ENCODE data around the gene SAXO1.
"Not testable (repeated sequence)": the region's sequence is repeated elsewhere in the genome, so short reads cannot be mapped to it uniquely, and the experiment has no call there.

The SAXO1 gene, protein sequence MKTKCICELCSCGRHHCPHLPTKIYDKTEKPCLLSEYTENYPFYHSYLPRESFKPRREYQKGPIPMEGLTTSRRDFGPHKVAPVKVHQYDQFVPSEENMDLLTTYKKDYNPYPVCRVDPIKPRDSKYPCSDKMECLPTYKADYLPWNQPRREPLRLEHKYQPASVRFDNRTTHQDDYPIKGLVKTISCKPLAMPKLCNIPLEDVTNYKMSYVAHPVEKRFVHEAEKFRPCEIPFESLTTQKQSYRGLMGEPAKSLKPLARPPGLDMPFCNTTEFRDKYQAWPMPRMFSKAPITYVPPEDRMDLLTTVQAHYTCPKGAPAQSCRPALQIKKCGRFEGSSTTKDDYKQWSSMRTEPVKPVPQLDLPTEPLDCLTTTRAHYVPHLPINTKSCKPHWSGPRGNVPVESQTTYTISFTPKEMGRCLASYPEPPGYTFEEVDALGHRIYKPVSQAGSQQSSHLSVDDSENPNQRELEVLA

DNA sequence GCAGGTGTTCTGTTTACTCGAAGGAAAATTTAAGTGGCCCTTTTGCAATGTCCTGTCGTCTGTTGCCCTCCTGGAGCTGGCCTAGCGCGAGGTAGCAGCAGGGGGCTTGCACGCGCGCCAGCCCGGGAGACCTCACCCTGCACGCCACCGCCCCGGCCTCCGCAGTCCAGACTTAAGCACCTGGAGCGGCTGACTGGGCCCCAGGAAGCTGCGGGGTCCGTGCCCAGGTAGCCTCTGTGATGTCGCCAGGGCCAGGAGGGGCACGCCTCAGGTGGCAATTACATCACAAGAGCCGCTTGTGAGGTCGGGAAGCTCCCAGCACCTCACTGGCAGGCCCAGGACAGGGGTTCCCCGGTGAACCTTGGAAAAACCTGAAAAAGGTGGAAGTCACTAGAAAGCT, at the start of gene SAXO1:
Gene SAXO1 (minus strand): TSS at position 195 of the 400 bp plus-strand sequence. CDS start 301 bp downstream, outside the sequence.
- no peak for FAIRE-seq

GRCh38 chr9:19074836-19075235, 41.8 kb upstream of the SAXO1 start:
- no peak for FAIRE-seq

GRCh38 chr9:19074229-19074628, 41.2 kb upstream of the SAXO1 start:
- FAIRE-seq, result no peak

- FAIRE-seq, result no peak
Measured at GRCh38 chr9:19057033-19057432, 24.0 kb upstream of the SAXO1 start.

- FAIRE-seq, result no peak
Measured at GRCh38 chr9:19050637-19051591, 17.9 kb upstream of the SAXO1 start.

DNA sequence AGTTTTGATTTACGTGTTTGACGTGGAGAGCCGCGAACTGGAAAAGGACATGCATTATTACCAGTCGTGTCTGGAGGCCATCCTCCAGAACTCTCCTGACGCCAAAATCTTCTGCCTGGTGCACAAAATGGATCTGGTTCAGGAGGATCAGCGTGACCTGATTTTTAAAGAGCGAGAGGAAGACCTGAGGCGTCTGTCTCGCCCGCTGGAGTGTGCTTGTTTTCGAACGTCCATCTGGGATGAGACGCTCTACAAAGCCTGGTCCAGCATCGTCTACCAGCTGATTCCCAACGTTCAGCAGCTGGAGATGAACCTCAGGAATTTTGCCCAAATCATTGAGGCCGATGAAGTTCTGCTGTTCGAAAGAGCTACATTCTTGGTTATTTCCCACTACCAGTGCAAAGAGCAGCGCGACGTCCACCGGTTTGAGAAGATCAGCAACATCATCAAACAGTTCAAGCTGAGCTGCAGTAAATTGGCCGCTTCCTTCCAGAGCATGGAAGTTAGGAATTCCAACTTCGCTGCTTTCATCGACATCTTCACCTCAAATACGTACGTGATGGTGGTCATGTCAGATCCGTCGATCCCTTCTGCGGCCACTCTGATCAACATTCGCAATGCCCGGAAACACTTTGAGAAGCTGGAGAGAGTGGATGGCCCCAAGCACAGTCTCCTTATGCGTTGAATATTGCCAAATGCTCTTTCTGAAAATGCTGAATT, 17.1 kb upstream of the SAXO1 start:
- FAIRE-seq, result no peak

- no peak for FAIRE-seq
Measured at GRCh38 chr9:19048966-19049916, 16.2 kb upstream of the SAXO1 start, which contains the start of gene RRAGA. Gene RRAGA, plus strand, starts transcription at chr9:19049427. Its CDS starts 233 bp downstream, at chr9:19049660.

GRCh38 chr9:19036611-19037010, 3.6 kb upstream of the SAXO1 start:
- no peak for FAIRE-seq

- no peak for FAIRE-seq
Measured at GRCh38 chr9:19032406-19032805, 603 bp downstream of the SAXO1 start.

DNA sequence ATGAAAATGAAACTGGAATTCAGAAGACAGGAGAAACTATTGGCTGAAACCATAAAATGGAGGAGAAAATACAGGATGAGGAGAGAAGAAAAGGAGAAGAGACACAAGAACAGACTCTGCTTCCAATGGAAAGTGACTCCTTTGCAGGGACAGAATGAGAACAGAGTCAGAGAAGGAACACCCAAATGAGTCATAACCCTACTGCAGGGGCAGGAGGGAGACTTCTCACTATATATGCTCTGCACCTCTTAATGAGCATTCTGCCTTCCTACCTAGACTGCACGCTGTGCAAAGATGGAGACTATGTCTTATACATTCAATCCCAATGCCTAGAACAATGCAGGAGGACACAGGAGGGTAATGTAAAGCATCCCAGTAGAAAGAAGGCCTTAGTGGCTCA, 2.1 kb downstream of the SAXO1 start:
- FAIRE-seq, result no peak

GRCh38 chr9:19028835-19029451, 4.1 kb downstream of the SAXO1 start:
- FAIRE-seq, result peak; percentile 98

- FAIRE-seq, result no peak
Measured at GRCh38 chr9:19027825-19028224, 5.2 kb downstream of the SAXO1 start.

GRCh38 chr9:19026375-19026774, 6.6 kb downstream of the SAXO1 start:
- no peak for FAIRE-seq

- FAIRE-seq, result no peak
Measured at GRCh38 chr9:19023078-19023477, 9.9 kb downstream of the SAXO1 start.

DNA sequence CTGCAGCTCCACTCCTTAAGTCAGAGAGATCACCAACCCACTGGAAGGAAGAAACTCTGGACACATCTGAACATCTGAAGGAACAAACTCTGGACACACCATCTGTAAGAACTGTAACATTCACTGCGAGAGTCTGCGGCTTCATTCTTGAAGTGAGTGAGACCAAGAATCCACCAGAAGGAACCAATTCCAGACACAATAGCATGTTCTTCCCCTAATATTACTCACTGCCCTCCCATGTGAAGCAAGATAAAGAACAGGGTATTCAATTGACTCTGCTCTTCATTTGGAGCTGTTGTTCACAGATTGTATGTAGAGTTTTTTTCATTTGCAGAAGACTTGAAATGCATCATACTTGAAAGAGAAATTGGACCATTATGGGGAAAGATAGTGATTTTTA, 10.8 kb downstream of the SAXO1 start:
- FAIRE-seq, result no peak

GRCh38 chr9:19021649-19022048, 11.4 kb downstream of the SAXO1 start:
- FAIRE-seq, result not testable (repeated sequence)

GRCh38 chr9:19020886-19021455, 12.0 kb downstream of the SAXO1 start:
- no peak for FAIRE-seq

GRCh38 chr9:19018201-19018600, 14.8 kb downstream of the SAXO1 start:
- no peak for FAIRE-seq

GRCh38 chr9:19009391-19009965, 23.5 kb downstream of the SAXO1 start:
- no peak for FAIRE-seq

DNA sequence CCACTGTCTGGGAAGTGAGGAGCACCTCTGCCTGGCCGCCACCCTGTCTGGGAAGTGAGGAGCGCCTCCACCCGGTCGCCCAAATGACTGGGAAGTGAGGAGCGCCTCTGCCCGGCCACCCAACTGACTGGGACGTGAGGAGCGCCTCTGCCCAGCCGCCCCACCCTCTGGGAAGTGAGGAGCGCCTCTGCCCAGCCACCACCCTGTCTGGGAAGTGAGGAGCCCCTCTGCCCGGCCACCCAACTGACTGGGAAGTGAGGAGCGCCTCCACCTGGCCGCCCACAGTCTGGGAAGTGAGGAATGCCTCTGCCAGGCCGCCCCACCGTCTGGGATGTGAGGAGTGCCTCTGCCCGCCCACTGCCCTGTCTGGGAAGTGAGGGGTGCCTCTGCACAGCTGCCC, 32.9 kb downstream of the SAXO1 start:
- FAIRE-seq, result no peak
